Measurements from ENCODE around the gene MRTFB.

MRTFB gene

DNA sequence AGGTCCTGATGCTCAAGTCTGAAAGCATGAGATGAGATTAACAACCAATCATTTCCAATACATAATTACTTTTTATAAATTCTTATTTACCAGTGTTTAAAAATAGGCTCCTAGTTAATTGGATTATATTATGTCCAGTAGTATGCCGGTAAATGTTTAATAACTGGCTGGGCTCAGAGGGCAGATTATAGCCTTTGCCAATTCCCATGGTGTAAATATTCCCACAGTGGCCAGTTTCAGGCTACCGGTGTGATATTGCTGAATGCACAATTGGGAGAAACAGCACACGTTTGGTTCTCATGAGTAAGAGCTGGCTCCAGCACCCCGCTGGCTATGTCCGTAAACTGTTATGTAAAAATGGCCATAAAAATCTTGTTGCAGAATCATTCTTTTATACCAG, 167.6 kb downstream of the MRTFB start:
- no peak for DNase-seq (ENCODE audit: low spot score)

GRCh38 chr16:14239791-14240190, 168.7 kb downstream of the MRTFB start:
- DNase-seq (ENCODE audit: low spot score) = no peak

DNA sequence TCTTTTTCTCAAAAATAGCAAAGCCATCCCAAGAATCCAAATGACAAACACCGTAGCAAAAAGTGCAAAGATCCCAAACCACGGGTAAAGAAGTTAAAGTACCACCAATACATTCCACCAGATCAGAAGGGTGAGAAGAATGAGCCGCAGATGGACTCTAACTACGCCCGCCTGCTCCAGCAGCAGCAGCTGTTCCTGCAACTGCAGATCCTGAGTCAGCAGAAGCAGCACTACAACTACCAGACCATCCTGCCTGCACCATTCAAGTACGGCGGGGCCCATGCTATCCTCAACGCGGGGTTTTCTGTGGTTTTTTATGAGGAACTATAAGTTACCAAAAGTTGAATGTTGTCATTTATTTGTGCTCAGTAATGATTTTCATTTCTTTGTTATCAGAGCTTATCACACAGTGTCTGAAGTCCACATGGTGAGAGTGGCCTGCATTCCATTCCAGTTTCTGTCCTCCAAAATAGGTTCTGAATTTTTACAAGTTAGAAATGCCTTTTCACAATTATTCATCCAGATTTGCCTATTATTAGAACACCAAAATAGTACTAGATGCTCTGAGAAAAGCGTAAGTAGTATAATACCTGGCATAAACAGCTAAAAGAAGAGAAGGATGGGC, 169.2 kb downstream of the MRTFB start:
- DNase-seq (ENCODE audit: low spot score) = no peak

GRCh38 chr16:14240964-14241363, 169.8 kb downstream of the MRTFB start:
- DNase-seq (ENCODE audit: low spot score) = no peak

GRCh38 chr16:14241631-14242030, 170.5 kb downstream of the MRTFB start:
- no peak for DNase-seq (ENCODE audit: low spot score)

GRCh38 chr16:14242769-14243168, 171.7 kb downstream of the MRTFB start:
- DNase-seq (ENCODE audit: low spot score) = no peak

DNA sequence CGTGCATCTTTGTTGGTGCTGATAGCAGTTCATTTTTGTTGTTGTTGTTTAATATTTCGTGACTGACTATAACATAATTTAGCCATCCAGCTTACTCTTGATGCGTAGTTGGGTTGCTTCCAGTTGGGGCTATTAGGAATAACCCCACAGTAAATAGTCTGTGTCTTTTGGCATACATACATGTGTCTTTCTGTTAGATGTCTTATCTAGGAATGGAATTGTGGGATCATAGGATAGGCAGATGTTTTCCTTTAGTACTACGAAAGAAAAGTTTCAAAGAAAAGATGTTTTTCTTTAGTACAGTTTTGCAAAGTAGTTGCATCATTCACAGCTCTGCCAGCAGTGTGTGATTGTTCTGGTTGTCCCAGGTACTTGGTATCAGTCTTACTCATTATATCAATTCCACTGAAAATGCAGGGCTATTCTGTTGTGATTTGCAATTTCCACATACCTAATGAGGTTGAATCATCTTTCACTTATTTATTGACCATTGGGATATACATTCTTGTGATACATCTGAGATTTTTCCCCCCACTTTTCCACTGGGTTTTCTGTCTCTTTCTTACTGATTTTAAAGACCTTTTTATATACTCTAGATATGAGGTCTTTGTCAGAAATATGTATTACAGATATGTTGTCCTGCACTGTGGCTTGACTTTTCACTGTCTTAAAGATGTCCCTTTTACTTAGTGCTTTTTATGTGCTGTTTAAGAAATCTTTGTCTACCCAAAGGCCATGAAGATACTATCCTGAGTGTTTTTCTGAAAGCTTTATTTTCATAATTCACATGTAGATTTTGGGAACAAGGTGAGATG, 173.3 kb downstream of the MRTFB start:
- no peak for DNase-seq (ENCODE audit: low spot score)

DNA sequence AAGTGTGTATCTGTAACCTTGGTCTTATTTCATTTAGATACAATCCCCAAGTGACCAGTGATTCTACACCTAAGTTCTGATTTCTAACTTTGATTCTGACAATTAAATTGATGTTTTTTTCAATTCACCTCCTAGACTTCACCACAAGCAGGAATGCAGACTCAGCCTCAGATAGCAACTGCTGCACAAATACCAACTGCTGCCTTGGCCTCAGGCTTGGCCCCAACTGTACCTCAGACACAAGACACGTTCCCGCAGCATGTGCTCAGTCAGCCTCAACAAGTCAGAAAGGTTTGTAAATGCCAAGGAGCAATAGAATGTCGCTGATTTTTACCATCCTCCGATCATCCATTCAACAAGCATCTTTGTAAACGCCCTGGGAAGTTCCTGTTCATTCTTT, 177.7 kb downstream of the MRTFB start:
- no peak for DNase-seq (ENCODE audit: low spot score)

- peak; percentile 32 for DNase-seq (ENCODE audit: low spot score)
Observed at GRCh38 chr16:14249291-14250032, 178.3 kb downstream of the MRTFB start.

DNA sequence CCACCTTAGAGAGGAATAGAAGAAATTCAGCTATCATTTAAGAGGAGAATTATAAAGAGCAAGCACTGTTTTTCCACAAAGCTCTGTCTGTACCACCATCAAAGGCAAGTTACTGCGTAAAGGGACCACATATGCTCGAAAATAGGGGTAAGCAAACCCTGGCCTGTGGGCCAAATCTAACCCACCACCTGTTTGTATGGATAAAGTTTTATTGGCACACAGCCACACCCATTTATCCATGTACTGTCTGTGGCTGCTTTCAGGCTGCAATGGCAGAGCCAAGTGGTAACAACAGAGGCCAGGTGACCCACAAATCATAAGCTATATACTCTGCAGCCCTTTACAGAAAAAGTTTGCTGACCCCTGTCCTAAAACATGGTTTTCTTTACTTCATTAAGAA, 180.3 kb downstream of the MRTFB start:
- no peak for DNase-seq (ENCODE audit: low spot score)

DNA sequence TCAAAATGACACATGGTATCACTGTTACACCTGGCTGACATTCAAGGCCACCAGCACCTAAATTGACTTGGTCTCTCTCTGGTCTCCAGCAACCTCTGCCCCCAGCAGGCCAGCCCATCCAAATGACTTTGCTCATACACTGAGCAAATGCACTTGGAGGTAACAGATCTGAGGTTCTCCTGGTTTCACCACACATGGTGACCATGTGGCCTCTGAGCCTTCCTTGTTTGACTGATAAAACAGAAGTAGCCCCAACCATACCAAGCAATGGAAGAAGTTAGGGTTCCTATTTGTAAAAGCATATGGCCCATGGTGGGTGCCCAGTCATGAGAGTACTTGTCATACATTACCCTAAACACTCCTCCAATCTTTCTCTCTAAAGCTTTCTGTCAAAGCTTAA, 181.7 kb downstream of the MRTFB start:
- no peak for DNase-seq (ENCODE audit: low spot score)

GRCh38 chr16:14263011-14263410, 191.9 kb downstream of the MRTFB start:
- DNase-seq (ENCODE audit: low spot score) = no peak

DNA sequence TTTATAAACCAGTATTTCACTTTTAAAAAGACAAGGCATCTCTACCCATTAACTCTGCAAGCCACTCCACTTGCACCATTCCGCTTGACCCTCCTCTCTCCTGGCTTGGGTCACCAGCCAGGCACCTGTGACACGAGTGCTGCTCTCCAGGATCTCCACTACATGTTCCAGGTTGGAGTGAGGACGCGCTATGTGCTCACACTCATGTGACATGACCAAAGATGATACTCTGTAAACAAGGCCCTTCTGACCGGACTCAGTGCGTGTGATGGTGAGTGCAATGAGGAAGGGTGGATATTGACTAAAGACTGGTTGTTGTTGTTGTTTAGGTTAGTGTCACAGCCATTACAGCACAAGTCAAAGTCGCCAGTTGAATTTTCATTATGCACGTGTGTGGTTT, 192.7 kb downstream of the MRTFB start:
- no peak for DNase-seq (ENCODE audit: low spot score)

DNA sequence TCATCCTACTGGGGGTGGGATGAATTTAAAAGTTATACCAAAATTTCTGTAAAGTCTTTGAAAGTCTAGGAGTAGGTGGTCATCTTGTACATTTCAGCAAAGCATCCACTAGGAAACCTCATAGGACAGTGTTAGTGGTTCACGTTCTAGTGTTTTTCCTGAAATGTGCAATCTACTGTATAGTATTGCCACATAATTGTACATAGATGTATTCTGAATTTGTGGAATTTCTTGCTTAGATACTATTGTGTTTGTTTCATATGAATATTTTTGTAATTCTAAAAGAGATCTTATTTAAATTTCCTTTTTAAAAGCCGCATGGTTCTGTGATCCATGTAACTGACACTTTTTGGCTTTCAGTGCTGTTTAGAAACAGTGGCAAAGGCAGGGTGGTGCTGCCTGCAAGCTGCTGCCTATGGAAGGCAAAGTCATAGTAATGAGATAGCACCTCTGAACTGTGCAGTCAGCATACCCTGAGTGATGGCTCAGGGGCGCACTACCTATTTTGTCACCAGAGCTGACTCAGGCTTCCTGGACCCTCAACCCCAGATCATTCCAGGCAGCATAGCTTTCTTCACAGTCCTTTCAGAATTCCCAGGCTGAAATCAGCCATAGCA, 193.3 kb downstream of the MRTFB start:
- no peak for DNase-seq (ENCODE audit: low spot score)

DNA sequence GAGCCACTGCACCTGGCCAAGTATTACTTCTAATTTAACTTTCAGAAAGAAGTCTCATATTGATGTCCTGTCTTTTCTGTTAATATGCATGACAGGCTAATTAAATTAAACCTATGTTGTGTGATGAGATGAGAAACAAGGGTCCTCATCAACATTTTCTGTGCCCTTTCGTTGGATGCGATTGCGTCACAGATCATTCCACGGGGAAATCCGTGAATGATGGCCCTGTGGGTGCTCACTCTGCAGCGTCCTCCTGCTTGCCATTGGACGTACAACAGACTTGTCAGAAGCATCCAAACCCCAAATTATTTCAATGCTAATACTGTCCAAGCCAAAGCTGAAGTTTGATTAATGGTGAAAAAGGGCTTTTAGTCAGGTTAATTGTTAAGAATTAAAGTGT, 197.0 kb downstream of the MRTFB start:
- no peak for DNase-seq (ENCODE audit: low spot score)

GRCh38 chr16:14275934-14276333, 204.8 kb downstream of the MRTFB start:
- no peak for DNase-seq (ENCODE audit: low spot score)

DNA sequence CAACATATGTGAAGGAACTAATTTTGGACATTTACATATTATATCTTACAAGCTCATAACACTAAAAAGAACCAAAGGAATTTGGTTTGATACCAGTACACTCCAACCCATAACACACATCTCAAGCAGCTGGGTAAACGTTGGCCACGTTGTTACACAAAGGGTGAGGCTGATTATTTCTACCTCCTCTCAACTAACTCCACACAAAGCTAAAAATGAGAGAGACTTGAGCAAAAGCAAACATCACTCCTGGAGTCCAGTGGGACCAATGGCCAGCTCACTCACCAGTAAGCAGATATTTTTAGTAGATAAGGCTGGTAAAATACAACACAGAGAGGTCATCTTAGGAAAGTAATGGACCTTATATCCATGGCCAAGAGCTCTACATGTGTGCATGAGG, 207.6 kb downstream of the MRTFB start:
- no peak for DNase-seq (ENCODE audit: low spot score)

DNA sequence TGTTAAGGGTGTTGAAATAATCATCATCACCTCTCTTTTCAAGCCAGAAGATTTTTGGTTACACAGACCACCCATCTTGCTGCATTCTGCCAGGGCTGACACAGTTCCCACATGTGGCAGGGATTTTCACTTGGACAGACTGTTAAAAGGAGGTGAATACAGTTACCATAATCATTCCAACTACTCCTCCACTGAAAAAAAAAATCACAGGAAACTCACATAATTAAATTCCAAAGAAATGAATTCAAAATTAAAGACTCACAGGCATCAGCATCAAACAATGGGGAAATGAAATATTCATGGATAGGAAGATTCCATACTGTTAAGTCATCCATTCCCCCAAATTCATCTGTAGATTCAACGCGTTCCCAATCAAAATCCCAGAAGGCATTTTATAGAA, 209.4 kb downstream of the MRTFB start:
- no peak for DNase-seq (ENCODE audit: low spot score)

DNA sequence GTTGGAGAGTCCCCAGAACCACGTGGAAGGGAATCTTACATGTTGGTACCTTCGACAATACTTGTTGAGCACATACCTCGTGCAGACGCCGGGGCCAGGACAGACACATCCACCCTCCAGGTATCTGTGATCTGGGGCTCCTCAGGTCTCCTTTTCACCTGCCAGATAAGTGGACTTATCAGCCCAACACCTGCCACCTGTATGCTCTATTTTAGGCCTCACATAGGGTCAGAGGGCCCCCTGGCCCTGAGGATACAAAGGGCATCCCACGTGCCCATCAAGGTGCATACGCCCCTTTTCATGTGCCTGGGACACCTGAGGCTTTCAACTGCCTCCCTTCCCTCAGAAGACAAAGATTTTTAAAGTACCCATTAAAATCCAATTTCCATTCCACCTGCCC, 212.7 kb downstream of the MRTFB start:
- DNase-seq (ENCODE audit: low spot score) = no peak

GRCh38 chr16:14284371-14284770, 213.3 kb downstream of the MRTFB start:
- DNase-seq (ENCODE audit: low spot score) = no peak

GRCh38 chr16:14284930-14285512, 213.9 kb downstream of the MRTFB start:
- DNase-seq (ENCODE audit: low spot score) = no peak

Data from hepatic stellate cell (primary cell).